ENCODE results near the gene SHROOM4. TPM values are rescaled to one million over a fixed set of nuclear protein-coding genes. Genes with fewer than 3 reads are reported as not detected.

Gene SHROOM4
- total RNA-seq, 3 donors from 2014 or later (not counting 1 experiment from before 2014, with no cell fraction given) = 0.05 to 0.09 TPM; not detected in 1

GRCh38 chrX:50680990-50681389 lies 133.0 kb downstream of the SHROOM4 start:
- H3K27me3 Mint-ChIP-seq (ENCODE audit: low read depth in 2 of 2) = peaks cover 0 to 8% of the 10 kb centered on the region in 2 donors
- Histone ChIP-seq H3K27me3 (ENCODE audit: control insufficient read depth, insufficient read depth, low read length) (no peaks in the 10 kb centered on the region), H3K4me3 (ENCODE audit: low read length) (no peak overlapping the region)

GRCh38 chrX:50677789-50678188 lies 136.2 kb downstream of the SHROOM4 start:
- no peak overlapping the region for H3K27ac ChIP-seq (ENCODE audit: low read length)
- ATAC-seq (no peak), DNase-seq (no peak)
- no peak overlapping the region for H3K27ac Mint-ChIP-seq
- no peaks in the 10 kb centered on the region for H3K27me3 ChIP-seq (ENCODE audit: control insufficient read depth, insufficient read depth, low read length)
- intact Hi-C loops (cut with micrococcal nuclease) = no loop called here
- no peaks in the 10 kb centered on the region for H3K9me3 ChIP-seq (ENCODE audit: control insufficient read depth, insufficient read depth, low read length)
- no peaks in the 10 kb centered on the region for H3K36me3 Mint-ChIP-seq
- no peaks in the 10 kb centered on the region for H3K4me1 ChIP-seq (ENCODE audit: control insufficient read depth, insufficient read depth, low read length)
- H3K4me3 ChIP-seq (ENCODE audit: low read length) = no peak overlapping the region
- peaks cover 0 to 35% of the 10 kb centered on the region in 2 donors for H3K27me3 Mint-ChIP-seq (ENCODE audit: low read depth in 2 of 2)
- no peak for TF ChIP-seq CTCF (IDR thresholded peaks at IDR 0.05)
- no CpG with 5 or more reads among the region's 1 CpG for WGBS (ENCODE audit: insufficient coverage)
- H3K4me1 Mint-ChIP-seq = no peaks in the 10 kb centered on the region
- no peaks in the 10 kb centered on the region for H3K9me3 Mint-ChIP-seq
- H3K4me3 Mint-ChIP-seq = no peak overlapping the region
- H3K36me3 ChIP-seq (ENCODE audit: control insufficient read depth, insufficient read depth, low read length) = no peaks in the 10 kb centered on the region

More at GRCh38 chrX:50680990-50681389, 133.0 kb downstream of the SHROOM4 start:
- Mint-ChIP-seq H3K36me3 (no peaks in the 10 kb centered on the region), H3K4me1 (no peaks in the 10 kb centered on the region), H3K4me3 (no peak overlapping the region), H3K27ac (no peak overlapping the region), H3K9me3 (no peaks in the 10 kb centered on the region)
- DNase-seq (no peak), ATAC-seq (no peak)
- Histone ChIP-seq H3K4me1 (ENCODE audit: control insufficient read depth, insufficient read depth, low read length) (no peaks in the 10 kb centered on the region), H3K27ac (ENCODE audit: low read length) (no peak overlapping the region), H3K36me3 (ENCODE audit: control insufficient read depth, insufficient read depth, low read length) (no peaks in the 10 kb centered on the region), H3K9me3 (ENCODE audit: control insufficient read depth, insufficient read depth, low read length) (no peaks in the 10 kb centered on the region)
- no peak for TF ChIP-seq CTCF (IDR thresholded peaks at IDR 0.05)
- WGBS (ENCODE audit: insufficient coverage) = 73% methylated on average over 2 of the region's 2 CpGs
- intact Hi-C loops (cut with micrococcal nuclease) = no loop called here

- Histone ChIP-seq H3K9me3 (ENCODE audit: control insufficient read depth, insufficient read depth, low read length) (no peaks in the 10 kb centered on the region), H3K27me3 (ENCODE audit: control insufficient read depth, insufficient read depth, low read length) (no peaks in the 10 kb centered on the region), H3K4me1 (ENCODE audit: control insufficient read depth, insufficient read depth, low read length) (no peaks in the 10 kb centered on the region), H3K27ac (ENCODE audit: low read length) (no peak overlapping the region), H3K36me3 (ENCODE audit: control insufficient read depth, insufficient read depth, low read length) (no peaks in the 10 kb centered on the region), H3K4me3 (ENCODE audit: low read length) (no peak overlapping the region)
- no peak for TF ChIP-seq CTCF (IDR thresholded peaks at IDR 0.05)
- H3K27me3 Mint-ChIP-seq (ENCODE audit: low read depth in 2 of 2) = peaks cover 0 to 57% of the 10 kb centered on the region in 2 donors
- H3K27ac Mint-ChIP-seq = no peak overlapping the region
- H3K9me3 Mint-ChIP-seq = no peaks in the 10 kb centered on the region
- ATAC-seq = no peak
- intact Hi-C loops (cut with micrococcal nuclease) = no loop called here
- no peaks in the 10 kb centered on the region for H3K4me1 Mint-ChIP-seq
- no peaks in the 10 kb centered on the region for H3K36me3 Mint-ChIP-seq
- WGBS (ENCODE audit: insufficient coverage) = 71% methylated on average over 1 of the region's 1 CpG
- no peak for DNase-seq
- no peak overlapping the region for H3K4me3 Mint-ChIP-seq
These were observed 142.3 kb downstream of the SHROOM4 start for GRCh38 chrX:50671661-50672060.

GRCh38 chrX:50668860-50669259 lies 145.1 kb downstream of the SHROOM4 start:
- Histone ChIP-seq H3K27me3 (ENCODE audit: control insufficient read depth, insufficient read depth, low read length) (no peaks in the 10 kb centered on the region), H3K4me3 (ENCODE audit: low read length) (no peak overlapping the region), H3K36me3 (ENCODE audit: control insufficient read depth, insufficient read depth, low read length) (no peaks in the 10 kb centered on the region), H3K9me3 (ENCODE audit: control insufficient read depth, insufficient read depth, low read length) (no peaks in the 10 kb centered on the region), H3K27ac (ENCODE audit: low read length) (no peak overlapping the region), H3K4me1 (ENCODE audit: control insufficient read depth, insufficient read depth, low read length) (no peaks in the 10 kb centered on the region)
- intact Hi-C loops (cut with micrococcal nuclease) = no loop called here
- Mint-ChIP-seq H3K4me3 (no peak overlapping the region), H3K36me3 (no peaks in the 10 kb centered on the region), H3K27me3 (ENCODE audit: low read depth in 2 of 2) (peaks cover 0 to 36% of the 10 kb centered on the region in 2 donors), H3K9me3 (no peaks in the 10 kb centered on the region), H3K27ac (no peak overlapping the region), H3K4me1 (no peaks in the 10 kb centered on the region)
- no CpG with 5 or more reads among the region's 1 CpG for WGBS (ENCODE audit: insufficient coverage)
- TF ChIP-seq CTCF (IDR thresholded peaks at IDR 0.05) = no peak
- no peak for ATAC-seq
- no peak for DNase-seq

All from natural killer cell (primary cell).